A673 (cell line): Measurements from ENCODE around the gene POLD2.

Experiments
- EZH2 ChIP-seq: fragments of 200-600 bp; sonication (generic); IDR thresholded peaks from 2 replicates; pipeline ENCODE4 v1.6.1; 2017; ENCODE audit warnings: borderline replicate concordance, low read depth, mild to moderate bottlenecking, mixed read lengths, antibody characterized with exemption, low read length; ENCODE audit not compliant: poor library complexity, severe bottlenecking
- TF ChIP-seq, protein P1 (sequence below): fragments of 300-800, 200-600 bp; sonication (generic); conservative IDR thresholded peaks from 2 replicates; pipeline ENCODE4 v1.5.1; 2017; ENCODE audit warnings: low read depth, mild to moderate bottlenecking, antibody characterized with exemption, low read length, moderate library complexity, mixed read lengths

DNA sequence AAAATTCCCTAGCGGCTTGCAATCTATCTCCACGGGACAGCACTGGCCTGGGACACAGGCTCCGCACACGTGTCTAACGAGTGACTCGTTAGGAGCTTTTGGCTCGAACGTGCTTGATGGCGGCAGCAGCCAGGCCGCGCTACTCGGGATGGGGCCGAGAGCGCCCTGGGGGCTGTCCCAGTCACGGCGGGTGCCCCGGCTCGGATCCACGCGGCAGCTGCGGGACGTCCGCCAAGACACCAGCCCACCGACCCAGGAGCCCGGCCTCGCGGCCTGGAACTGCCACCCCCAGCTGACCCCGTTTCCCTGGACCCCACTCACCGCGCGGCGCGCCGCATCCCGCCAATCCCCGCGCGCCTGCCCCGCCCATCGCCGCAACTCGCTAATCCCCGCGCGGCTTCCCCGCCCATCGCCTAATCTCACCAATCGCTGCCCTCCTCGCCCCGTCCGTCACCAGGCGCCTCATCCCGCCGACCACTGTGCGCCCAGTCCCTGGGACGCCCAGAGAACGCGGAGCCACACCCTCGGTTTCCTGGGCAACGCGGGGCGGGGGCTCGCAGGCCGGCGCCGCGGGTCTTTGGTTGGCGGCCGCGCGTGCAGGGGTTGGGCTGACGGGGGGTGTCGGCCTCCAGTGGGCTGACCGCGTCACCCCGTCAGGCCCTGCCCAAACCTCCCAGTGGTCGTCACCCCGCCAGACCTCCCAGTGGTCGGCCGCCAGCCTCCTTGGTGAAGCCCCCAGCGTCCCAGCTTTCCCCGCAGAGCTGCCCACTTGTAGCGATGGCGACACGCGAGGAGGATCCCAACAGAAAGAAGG, at the start of gene POLD2:
- TF ChIP-seq, protein P1, sequence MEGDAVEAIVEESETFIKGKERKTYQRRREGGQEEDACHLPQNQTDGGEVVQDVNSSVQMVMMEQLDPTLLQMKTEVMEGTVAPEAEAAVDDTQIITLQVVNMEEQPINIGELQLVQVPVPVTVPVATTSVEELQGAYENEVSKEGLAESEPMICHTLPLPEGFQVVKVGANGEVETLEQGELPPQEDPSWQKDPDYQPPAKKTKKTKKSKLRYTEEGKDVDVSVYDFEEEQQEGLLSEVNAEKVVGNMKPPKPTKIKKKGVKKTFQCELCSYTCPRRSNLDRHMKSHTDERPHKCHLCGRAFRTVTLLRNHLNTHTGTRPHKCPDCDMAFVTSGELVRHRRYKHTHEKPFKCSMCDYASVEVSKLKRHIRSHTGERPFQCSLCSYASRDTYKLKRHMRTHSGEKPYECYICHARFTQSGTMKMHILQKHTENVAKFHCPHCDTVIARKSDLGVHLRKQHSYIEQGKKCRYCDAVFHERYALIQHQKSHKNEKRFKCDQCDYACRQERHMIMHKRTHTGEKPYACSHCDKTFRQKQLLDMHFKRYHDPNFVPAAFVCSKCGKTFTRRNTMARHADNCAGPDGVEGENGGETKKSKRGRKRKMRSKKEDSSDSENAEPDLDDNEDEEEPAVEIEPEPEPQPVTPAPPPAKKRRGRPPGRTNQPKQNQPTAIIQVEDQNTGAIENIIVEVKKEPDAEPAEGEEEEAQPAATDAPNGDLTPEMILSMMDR, result no peak
- no peak for TF ChIP-seq EZH2
